ENCODE data around the gene GRAMD1B.
A peak's percentile ranks its signal among the peaks of the same experiment; 100 is the strongest.

The GRAMD1B gene

GRCh38 chr11:123616505-123617198, 186.6 kb downstream of the GRAMD1B start:
- Mint-ChIP-seq H3K9me3 (no peaks in the 10 kb centered on the region), H3K4me3 (no peak overlapping the region), H3K27me3 (ENCODE audit: low read depth, poor library complexity) (peaks cover 9% of the 10 kb centered on the region), H3K36me3 (ENCODE audit: low read depth) (peaks cover 50% of the 10 kb centered on the region), H3K4me1 (no peaks in the 10 kb centered on the region), H3K27ac (peak overlapping the region; percentile 58)
- TF ChIP-seq CTCF (IDR thresholded peaks at IDR 0.05), result no peak
- no peak for DNase-seq

DNA sequence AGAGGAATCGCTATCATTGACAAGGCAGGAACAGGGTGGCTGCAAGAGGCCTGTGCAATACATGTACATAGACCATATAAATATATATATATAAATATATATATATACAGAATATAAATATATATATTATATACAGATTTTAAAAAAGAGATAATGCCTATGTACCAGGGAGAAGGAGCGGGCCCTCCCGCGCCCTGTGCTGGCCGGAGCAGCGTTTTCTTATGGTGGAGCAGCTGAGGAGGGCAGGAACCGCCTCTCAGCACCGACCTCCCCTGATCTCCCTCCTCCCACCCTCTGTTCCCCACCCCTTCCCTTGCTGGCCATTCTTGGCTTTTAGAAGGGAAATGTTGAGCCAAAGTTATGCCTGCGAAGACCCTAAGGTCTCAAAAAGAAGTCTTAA, 192.5 kb downstream of the GRAMD1B start:
- H3K27ac Mint-ChIP-seq, result no peak overlapping the region
- no peak for DNase-seq
- peaks cover 47% of the 10 kb centered on the region for H3K36me3 Mint-ChIP-seq (ENCODE audit: low read depth)
- H3K9me3 Mint-ChIP-seq, result no peaks in the 10 kb centered on the region
- no peak for TF ChIP-seq CTCF (IDR thresholded peaks at IDR 0.05)
- H3K4me1 Mint-ChIP-seq, result no peaks in the 10 kb centered on the region
- H3K4me3 Mint-ChIP-seq, result no peak overlapping the region
- H3K27me3 Mint-ChIP-seq (ENCODE audit: low read depth, poor library complexity), result peaks cover 4% of the 10 kb centered on the region

- H3K4me1 Mint-ChIP-seq, result peaks cover 15% of the 10 kb centered on the region
- DNase-seq, result no peak
- H3K27me3 Mint-ChIP-seq (ENCODE audit: low read depth, poor library complexity), result peaks cover under 1% of the 10 kb centered on the region
- no peak overlapping the region for H3K27ac Mint-ChIP-seq
- H3K36me3 Mint-ChIP-seq (ENCODE audit: low read depth), result peaks cover 27% of the 10 kb centered on the region
- H3K4me3 Mint-ChIP-seq, result no peak overlapping the region
- TF ChIP-seq CTCF (IDR thresholded peaks at IDR 0.05), result no peak
- no peaks in the 10 kb centered on the region for H3K9me3 Mint-ChIP-seq
These were observed 194.9 kb downstream of the GRAMD1B start for GRCh38 chr11:123624974-123625373.

DNA sequence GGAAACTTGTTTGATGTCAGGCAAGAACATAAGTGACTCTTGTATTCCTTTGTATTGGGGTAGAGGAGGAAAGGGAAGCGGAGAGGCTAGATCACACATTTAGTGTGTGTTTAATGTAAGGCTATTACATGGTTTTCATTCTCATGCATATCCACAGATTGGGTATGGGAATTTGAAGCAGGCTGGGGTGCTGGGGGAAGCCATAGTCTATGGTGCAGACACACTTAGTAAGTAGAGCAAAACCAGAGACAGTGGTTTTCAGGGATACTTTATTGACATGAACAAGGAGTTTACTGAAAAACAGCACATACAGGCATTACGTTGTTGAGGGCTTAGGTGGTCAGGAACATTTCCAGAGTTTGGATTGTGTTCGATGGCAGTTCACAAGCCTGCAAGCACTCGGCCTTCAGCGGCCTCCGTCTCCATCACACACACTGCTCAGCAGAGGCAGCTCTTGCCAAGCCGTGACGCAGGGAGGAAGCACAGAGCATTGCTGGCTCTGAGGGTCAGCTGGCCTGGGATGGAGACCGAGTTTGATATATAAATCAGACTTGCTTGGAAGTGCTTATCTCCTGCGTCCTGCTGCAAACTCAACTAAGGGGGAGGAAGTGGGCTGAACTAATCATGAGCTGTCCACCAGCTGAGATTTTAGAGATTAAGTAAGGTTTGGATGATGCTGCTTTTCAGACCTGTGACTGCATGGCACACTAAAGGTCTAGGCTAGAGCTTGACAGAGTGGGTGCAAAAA, 199.0 kb downstream of the GRAMD1B start:
- TF ChIP-seq CTCF (IDR thresholded peaks at IDR 0.05), result no peak
- no peak overlapping the region for H3K4me3 Mint-ChIP-seq
- peaks cover 9% of the 10 kb centered on the region for H3K36me3 Mint-ChIP-seq (ENCODE audit: low read depth)
- H3K4me1 Mint-ChIP-seq, result peaks cover 20% of the 10 kb centered on the region
- no peak for DNase-seq
- no peaks in the 10 kb centered on the region for H3K9me3 Mint-ChIP-seq
- peak overlapping the region; percentile 14 for H3K27ac Mint-ChIP-seq
- peaks cover 13% of the 10 kb centered on the region for H3K27me3 Mint-ChIP-seq (ENCODE audit: low read depth, poor library complexity)

DNA sequence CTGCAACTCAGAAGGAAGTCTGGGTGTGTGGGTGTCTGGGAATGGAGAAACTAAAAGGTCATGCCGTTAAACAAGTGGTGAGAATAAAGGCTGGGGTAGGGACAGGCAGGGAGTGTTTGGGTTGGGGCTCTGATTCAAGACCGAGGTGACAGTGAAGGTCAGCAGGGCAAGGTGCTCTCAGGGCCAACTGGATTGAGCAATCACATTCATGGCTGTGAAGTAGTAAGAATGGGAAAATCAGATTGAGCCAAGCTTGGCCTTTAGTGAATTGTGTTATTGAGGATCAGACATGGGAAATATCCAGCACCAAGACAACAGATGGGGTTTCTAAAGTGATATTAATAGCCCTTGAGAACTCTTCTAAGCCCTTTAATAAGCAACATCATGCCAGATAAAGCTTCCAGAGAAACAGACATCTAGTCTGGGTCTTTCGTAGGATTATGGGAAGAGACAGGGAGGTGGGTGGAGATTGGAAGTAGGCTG, 200.1 kb downstream of the GRAMD1B start:
- H3K27me3 Mint-ChIP-seq (ENCODE audit: low read depth, poor library complexity), result peaks cover 13% of the 10 kb centered on the region
- peaks cover 20% of the 10 kb centered on the region for H3K4me1 Mint-ChIP-seq
- TF ChIP-seq CTCF (IDR thresholded peaks at IDR 0.05), result no peak
- peaks cover 5% of the 10 kb centered on the region for H3K36me3 Mint-ChIP-seq (ENCODE audit: low read depth)
- peak overlapping the region; percentile 84 for H3K27ac Mint-ChIP-seq
- no peaks in the 10 kb centered on the region for H3K9me3 Mint-ChIP-seq
- no peak for DNase-seq
- H3K4me3 Mint-ChIP-seq, result no peak overlapping the region
